Epithelial cell of proximal tubule (primary cell): ENCODE data around the gene MARK3. TPM values are rescaled to one million over a fixed set of nuclear protein-coding genes. Genes with fewer than 3 reads are reported as not detected.

Source experiments
- DNase-seq: peaks from one replicate; pipeline ENCODE4 v3.0.0-alpha.2; 2011; ENCODE audit warnings: low read depth
- H3K4me3 ChIP-seq: 2 replicates; pipeline ENCODE4 v1.5.1; 2011; ENCODE audit warnings: low read depth, mild to moderate bottlenecking, low read length
- total RNA-seq: library from RNA; depleted of rRNA; stranded (reverse); fragments of >200 nt; gene quantifications from 2 replicates; pipeline ENCODE4 v1.2.3, GENCODE V29; 2015
- TF ChIP-seq, protein P1 (sequence below): conservative IDR thresholded peaks from 2 replicates; pipeline ENCODE4 v1.5.1; 2012; ENCODE audit warnings: low read depth, mild to moderate bottlenecking, low read length

Gene MARK3
- total RNA-seq, 1 donor from 2014 or later: 47.5 TPM

DNA sequence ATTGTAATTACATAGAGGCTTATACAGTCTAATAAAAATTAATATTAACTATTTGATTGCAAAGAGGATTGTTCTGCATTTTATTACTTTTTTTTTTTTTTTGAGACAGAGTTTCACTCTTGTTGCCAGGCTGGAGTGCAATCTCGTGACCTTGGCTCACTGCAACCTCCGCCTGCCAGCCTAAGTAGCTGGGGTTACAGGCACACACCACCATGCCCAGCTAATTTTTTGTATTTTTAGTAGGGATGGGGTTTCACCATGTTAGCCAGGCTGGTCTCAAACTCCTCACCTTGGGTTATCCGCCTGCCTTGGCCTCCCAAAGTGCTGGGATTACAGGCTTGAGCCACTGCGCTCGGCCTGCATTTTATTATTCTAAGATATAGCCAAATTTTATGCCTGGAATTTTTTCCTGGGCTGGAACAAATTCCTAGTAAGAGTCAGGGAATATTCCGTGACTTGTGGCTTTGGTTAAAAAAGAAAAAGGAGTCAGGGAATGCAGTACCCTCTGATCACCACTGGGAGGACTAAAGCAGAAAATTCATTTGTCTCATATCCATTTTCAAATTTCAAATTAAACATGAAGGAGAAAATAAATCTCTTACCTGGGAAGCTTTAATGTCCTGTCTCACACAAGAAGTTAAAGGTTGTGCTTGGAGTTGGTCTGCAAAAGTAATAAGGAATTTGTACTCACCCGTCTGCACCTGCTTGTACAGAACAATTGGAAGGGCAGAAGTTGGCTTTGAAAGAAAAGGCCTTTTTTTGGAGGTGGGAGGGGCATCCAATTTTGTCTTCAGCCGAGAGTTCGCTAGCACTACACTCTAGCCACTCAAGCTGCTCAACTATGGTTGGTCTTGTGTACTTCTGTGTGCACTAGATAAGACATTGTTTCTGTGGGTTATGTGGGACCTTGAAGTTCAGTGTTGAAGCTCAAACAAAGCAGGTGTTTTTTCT is 8.7 kb downstream of the MARK3 start:
- TF ChIP-seq, protein P1, sequence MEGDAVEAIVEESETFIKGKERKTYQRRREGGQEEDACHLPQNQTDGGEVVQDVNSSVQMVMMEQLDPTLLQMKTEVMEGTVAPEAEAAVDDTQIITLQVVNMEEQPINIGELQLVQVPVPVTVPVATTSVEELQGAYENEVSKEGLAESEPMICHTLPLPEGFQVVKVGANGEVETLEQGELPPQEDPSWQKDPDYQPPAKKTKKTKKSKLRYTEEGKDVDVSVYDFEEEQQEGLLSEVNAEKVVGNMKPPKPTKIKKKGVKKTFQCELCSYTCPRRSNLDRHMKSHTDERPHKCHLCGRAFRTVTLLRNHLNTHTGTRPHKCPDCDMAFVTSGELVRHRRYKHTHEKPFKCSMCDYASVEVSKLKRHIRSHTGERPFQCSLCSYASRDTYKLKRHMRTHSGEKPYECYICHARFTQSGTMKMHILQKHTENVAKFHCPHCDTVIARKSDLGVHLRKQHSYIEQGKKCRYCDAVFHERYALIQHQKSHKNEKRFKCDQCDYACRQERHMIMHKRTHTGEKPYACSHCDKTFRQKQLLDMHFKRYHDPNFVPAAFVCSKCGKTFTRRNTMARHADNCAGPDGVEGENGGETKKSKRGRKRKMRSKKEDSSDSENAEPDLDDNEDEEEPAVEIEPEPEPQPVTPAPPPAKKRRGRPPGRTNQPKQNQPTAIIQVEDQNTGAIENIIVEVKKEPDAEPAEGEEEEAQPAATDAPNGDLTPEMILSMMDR: peak; percentile 73
- no peak overlapping the region for H3K4me3 ChIP-seq
- no peak for DNase-seq

DNA sequence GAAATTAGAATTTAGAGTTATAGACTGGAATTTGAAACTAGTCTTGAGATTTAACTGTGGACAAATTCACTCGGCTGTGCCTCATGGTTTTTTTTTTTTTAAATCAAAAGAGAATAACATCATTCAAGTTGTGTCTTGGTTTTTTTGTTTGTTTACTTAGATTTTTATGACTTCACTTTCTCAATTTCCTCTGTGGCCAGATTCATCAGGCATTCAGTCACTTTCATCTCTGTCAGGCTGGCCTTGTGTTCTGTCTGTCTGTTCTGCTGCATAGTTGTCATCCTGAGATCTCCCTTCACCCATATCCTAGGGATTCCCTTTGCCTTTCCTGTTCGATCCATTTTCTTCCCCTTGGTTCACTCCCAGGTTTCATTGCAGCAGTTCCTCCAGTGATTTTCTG is 10.0 kb downstream of the MARK3 start:
- TF ChIP-seq, protein P1: no peak
- H3K4me3 ChIP-seq: no peak overlapping the region
- no peak for DNase-seq

DNA sequence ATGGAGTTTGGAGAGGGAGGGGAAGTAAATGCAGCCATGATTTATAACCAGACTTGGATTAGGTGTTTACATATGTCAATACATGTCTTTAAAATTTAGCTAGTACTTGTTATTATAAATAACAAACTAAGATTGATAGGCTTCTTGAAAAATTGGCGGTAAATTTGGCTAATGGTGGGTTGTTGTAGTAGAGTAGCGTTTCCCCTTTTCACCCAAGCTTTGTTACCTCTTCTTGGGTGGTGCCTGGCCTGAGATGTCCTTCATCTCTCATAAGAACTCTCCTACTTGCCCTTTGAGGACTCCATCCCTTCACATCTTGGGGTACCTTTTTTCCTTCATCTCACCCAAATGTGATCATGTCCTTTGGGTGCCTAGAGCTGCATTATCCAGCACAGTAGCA is 11.2 kb downstream of the MARK3 start:
- no peak for DNase-seq
- no peak overlapping the region for H3K4me3 ChIP-seq
- TF ChIP-seq, protein P1: no peak

DNA sequence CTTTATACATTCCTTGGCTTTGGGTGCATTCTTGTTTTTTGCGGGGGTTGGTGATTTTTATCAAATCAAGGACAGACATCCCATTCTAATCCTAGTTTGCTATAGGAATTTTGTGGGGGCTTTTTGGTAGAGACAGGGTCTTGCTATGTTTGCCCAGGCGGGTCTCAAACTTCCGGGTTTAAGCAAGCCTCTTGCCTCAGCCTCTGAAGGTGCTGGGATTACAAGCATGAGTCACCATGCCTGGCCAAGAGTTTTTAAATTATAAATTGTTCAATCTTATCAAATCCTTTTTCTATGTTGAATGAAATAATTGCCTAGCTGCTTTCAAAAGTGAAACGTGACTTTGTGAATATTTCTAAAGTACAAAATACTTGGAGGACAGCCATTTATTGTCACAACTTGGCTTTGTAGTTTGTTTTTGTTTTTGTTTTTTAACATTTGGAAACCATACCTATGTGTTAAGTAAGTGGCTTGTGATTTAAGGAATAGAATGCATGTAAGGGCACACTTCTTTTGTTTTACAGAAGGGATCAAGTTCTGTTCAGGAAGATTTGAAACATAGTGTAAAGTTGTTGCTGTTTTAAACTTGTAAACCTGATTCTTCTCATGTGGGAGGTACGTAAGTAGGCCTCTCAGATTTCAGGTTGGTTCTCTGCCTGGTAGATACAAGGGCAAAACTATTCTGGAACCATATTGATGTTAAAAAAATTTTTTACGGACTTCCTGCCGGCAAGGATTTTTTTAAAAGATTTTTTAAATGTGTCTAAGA is 13.4 kb downstream of the MARK3 start:
- no peak overlapping the region for H3K4me3 ChIP-seq
- no peak for DNase-seq

DNA sequence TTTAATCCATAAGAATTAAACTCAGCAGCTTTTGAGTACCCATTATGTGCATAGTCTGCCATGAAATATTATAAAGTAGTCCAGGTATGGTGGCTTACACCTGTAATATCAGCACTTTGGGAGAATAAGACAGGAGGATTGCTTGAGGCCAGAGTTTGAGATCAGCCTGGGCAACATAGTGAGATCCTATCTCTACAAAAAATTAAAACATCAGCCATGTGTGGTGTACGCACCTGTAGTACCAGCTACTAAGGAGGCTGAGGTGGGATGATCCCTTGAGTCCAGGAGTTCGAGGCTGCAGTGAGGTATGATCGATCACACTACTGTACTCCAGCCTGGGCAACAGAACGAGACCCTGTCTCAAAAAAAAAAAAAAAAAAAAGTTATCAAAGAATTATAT is 15.3 kb downstream of the MARK3 start:
- TF ChIP-seq, protein P1: no peak
- no peak for DNase-seq
- no peak overlapping the region for H3K4me3 ChIP-seq

More for the DNA sequence above, 13.4 kb downstream of the MARK3 start:
- TF ChIP-seq, protein P1: no peak

DNA sequence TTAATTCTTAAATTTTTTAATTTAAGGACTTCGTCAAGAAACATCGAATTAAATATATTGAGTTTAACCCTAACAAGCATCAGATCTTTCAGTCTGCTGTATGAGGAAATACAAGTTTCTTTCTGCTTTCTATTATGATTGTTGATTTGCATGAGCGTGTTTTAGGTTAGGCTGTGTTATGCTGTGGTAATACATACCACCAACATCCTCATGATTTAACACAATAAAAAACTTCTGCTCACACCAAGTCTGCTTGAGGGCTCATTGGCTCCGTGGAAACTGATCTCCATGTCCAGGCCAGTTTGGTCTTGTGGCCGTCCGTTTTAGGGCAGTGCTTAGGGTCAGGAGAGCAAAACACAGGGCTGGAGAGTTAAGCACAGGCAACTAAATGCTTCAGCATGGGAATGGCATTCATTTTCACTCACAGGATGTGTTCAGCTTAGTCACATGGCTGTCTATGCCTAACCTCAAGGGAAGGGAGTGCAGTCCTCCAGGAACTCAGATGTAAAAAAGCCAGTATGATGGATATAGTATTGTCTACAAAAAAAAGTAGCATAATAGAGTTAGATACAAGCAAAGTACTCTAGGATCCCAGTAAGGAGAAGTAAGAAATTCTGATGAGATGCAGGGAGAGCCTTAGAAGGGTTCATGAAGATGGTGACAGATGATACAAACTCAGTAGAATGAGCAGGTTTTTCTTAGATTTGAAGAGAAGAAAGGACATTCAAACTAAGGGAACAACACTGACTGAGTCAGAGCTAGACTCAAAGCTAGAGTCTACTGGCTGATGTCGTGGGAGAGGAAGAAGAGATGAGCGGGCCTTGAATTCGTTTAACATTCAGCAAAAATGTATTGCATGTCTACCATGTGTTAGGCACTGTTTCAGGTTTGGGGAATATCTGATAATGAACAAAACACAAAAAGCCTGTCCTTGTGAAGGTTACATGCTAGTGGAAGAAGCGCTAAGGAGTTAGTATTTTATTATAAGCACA is 16.3 kb downstream of the MARK3 start:
- TF ChIP-seq, protein P1: no peak
- DNase-seq: peak; percentile 59
- no peak overlapping the region for H3K4me3 ChIP-seq
